ENCODE results near the gene NTPCR.

NTPCR gene

GRCh38 chr1:232974971-232975370, 24.6 kb downstream of the NTPCR start:
- H4K20me1 ChIP-seq (ENCODE audit: insufficient read depth): no peaks in the 10 kb centered on the region
- no peak for TF ChIP-seq CTCF (conservative IDR thresholded peaks at IDR 0.05; ENCODE audit: low read depth, low read length)

GRCh38 chr1:232978091-232978634, 27.8 kb downstream of the NTPCR start:
- Histone ChIP-seq H4K20me1 (ENCODE audit: insufficient read depth) (no peaks in the 10 kb centered on the region), H3K4me1 (ENCODE audit: low read depth, poor library complexity, severe bottlenecking) (no peaks in the 10 kb centered on the region), H3K36me3 (ENCODE audit: insufficient read depth) (no peaks in the 10 kb centered on the region), H3K27me3 (ENCODE audit: insufficient read depth, low read depth) (no peaks in the 10 kb centered on the region), H3K4me2 (no peak overlapping the region), H3K4me3 (IDR thresholded peaks at IDR 0.05; ENCODE audit: insufficient read depth, low read depth, low read length) (no peak overlapping the region), H3K9ac (no peak overlapping the region), H3K27ac (no peak overlapping the region), H2AFZ (ENCODE audit: low read depth) (no peak overlapping the region), H3K79me2 (ENCODE audit: insufficient read depth, low read depth) (no peaks in the 10 kb centered on the region)
- TF ChIP-seq CTCF (conservative IDR thresholded peaks at IDR 0.05; ENCODE audit: low read depth, low read length): no peak

More at GRCh38 chr1:232974971-232975370, 24.6 kb downstream of the NTPCR start:
- no peaks in the 10 kb centered on the region for H3K79me2 ChIP-seq (ENCODE audit: insufficient read depth, low read depth)
- H3K27me3 ChIP-seq (ENCODE audit: insufficient read depth, low read depth): no peaks in the 10 kb centered on the region
- no peaks in the 10 kb centered on the region for H3K36me3 ChIP-seq (ENCODE audit: insufficient read depth)
- no peak overlapping the region for H2AFZ ChIP-seq (ENCODE audit: low read depth)
- H3K27ac ChIP-seq: no peak overlapping the region
- H3K9ac ChIP-seq: no peak overlapping the region
- H3K4me1 ChIP-seq (ENCODE audit: low read depth, poor library complexity, severe bottlenecking): no peaks in the 10 kb centered on the region
- no peak overlapping the region for H3K4me2 ChIP-seq
- H3K4me3 ChIP-seq (IDR thresholded peaks at IDR 0.05; ENCODE audit: insufficient read depth, low read depth, low read length): no peak overlapping the region

- H3K4me2 ChIP-seq: no peak overlapping the region
- H3K27ac ChIP-seq: no peak overlapping the region
- no peak overlapping the region for H3K4me3 ChIP-seq (IDR thresholded peaks at IDR 0.05; ENCODE audit: insufficient read depth, low read depth, low read length)
- H2AFZ ChIP-seq (ENCODE audit: low read depth): no peak overlapping the region
- no peaks in the 10 kb centered on the region for H3K4me1 ChIP-seq (ENCODE audit: low read depth, poor library complexity, severe bottlenecking)
- H3K27me3 ChIP-seq (ENCODE audit: insufficient read depth, low read depth): no peaks in the 10 kb centered on the region
- H3K36me3 ChIP-seq (ENCODE audit: insufficient read depth): no peaks in the 10 kb centered on the region
- no peaks in the 10 kb centered on the region for H3K79me2 ChIP-seq (ENCODE audit: insufficient read depth, low read depth)
- TF ChIP-seq CTCF (conservative IDR thresholded peaks at IDR 0.05; ENCODE audit: low read depth, low read length): no peak
- no peaks in the 10 kb centered on the region for H4K20me1 ChIP-seq (ENCODE audit: insufficient read depth)
- no peak overlapping the region for H3K9ac ChIP-seq
These were observed 28.4 kb downstream of the NTPCR start for GRCh38 chr1:232978815-232979214.

- Histone ChIP-seq H3K4me1 (ENCODE audit: low read depth, poor library complexity, severe bottlenecking) (no peaks in the 10 kb centered on the region), H3K4me2 (no peak overlapping the region), H2AFZ (ENCODE audit: low read depth) (no peak overlapping the region), H3K27me3 (ENCODE audit: insufficient read depth, low read depth) (no peaks in the 10 kb centered on the region), H4K20me1 (ENCODE audit: insufficient read depth) (no peaks in the 10 kb centered on the region), H3K9ac (no peak overlapping the region), H3K79me2 (ENCODE audit: insufficient read depth, low read depth) (no peaks in the 10 kb centered on the region), H3K36me3 (ENCODE audit: insufficient read depth) (no peaks in the 10 kb centered on the region), H3K4me3 (IDR thresholded peaks at IDR 0.05; ENCODE audit: insufficient read depth, low read depth, low read length) (no peak overlapping the region), H3K27ac (no peak overlapping the region)
- no peak for TF ChIP-seq CTCF (conservative IDR thresholded peaks at IDR 0.05; ENCODE audit: low read depth, low read length)
These were observed 29.1 kb downstream of the NTPCR start for GRCh38 chr1:232979558-232979957.

Measured in KMS-11 (cell line).